ENCODE data around the gene TECTB.

The TECTB gene

DNA sequence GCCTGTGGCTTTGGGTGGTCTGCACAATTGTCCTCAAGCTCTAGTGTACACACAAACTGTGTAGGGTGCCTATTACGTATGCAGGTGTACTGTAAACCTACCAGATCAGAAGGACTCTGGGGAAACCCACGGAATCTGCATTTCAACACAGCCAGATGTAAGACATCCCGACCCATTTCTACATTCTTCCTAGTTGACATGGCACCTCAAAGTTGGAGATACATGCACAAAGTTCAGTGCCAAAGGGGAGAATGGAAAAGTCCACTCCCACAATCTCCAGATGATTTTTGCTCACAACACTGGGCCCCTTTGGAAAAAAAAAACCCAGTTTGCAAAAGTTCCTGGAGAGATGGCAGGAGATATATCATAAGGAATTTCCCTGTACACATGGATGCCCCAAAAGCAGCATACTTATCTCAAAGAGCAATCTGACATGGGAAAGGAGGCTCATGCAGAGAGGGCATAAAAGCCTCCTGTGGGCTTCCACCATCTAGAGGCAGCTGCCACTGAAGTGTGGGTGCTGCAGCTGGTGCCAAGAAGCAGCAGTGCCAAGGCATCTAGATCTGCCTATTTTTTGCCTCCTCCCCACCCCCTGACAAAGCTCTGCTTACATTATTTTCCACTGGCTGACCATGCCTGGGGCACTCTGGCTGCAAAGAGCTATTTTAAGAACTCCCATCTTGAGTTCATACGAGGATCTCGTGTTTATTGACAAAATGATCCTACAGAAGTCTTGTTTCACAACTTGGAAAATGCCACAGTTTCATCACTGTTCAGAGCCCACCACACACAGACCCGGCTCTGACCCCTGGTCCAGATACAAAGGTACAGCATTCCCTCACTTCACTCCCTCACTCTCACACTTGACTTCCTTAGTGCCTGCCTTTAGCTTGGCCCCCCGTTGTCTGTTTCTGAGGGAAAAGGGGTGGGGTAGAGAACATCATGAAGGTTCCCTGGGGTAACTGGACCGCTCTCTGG, 12.9 kb downstream of the TECTB start:
- Histone ChIP-seq H3K9me3 (ENCODE audit: low read length) (no peaks in the 10 kb centered on the region), H3K27me3 (ENCODE audit: control insufficient read depth in 1 of 2, insufficient read depth in 2 of 2, low read length in 2 of 2) (no peaks in the 10 kb centered on the region), H3K9ac (ENCODE audit: low read length) (no peak overlapping the region), H3K4me1 (ENCODE audit: insufficient read depth, low read length) (peaks cover 24% of the 10 kb centered on the region), H3K27ac (ENCODE audit: low read depth, low read length) (no peak overlapping the region), H3K36me3 (ENCODE audit: insufficient read depth, low read length) (no peaks in the 10 kb centered on the region), H3K4me3 (ENCODE audit: low read depth in 1 of 2, low read length in 2 of 2) (no peak overlapping the region)

DNA sequence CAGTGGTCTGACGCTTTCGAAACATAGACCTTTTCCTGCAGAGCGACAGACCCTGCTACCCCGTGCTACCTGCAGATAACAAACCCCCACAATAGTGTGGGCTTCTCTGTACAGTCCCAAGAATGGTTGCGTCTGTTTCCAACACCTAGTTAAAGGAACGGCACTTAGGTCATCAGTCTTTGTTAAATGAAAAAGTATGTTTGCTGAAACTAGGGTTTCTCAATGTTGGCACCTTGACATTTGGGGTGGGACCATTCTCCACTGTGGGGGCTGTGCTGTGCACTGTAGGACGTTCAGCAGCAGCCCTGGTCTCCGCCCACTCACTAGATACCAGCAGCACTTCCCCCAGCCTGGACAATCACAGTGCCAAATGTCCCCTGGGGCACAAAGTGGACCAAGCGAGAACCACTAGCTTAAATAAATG, 13.7 kb downstream of the TECTB start:
- H3K27me3 ChIP-seq (ENCODE audit: control insufficient read depth in 1 of 2, insufficient read depth in 2 of 2, low read length in 2 of 2), result no peaks in the 10 kb centered on the region
- H3K27ac ChIP-seq (ENCODE audit: low read depth, low read length), result no peak overlapping the region
- no peak overlapping the region for H3K4me3 ChIP-seq (ENCODE audit: low read depth in 1 of 2, low read length in 2 of 2)

GRCh38 chr10:112298581-112298980, 15.4 kb downstream of the TECTB start:
- no peak overlapping the region for H3K27ac ChIP-seq (ENCODE audit: low read depth, low read length)
- H3K4me1 ChIP-seq (ENCODE audit: insufficient read depth, low read length), result peaks cover 24% of the 10 kb centered on the region
- no peak overlapping the region for H3K9ac ChIP-seq (ENCODE audit: low read length)
- no peaks in the 10 kb centered on the region for H3K9me3 ChIP-seq (ENCODE audit: low read length)
- no peak overlapping the region for H3K4me3 ChIP-seq (ENCODE audit: low read depth in 1 of 2, low read length in 2 of 2)
- no peaks in the 10 kb centered on the region for H3K36me3 ChIP-seq (ENCODE audit: insufficient read depth, low read length)
- H3K27me3 ChIP-seq (ENCODE audit: control insufficient read depth in 1 of 2, insufficient read depth in 2 of 2, low read length in 2 of 2), result no peaks in the 10 kb centered on the region

More for the DNA sequence above, 13.7 kb downstream of the TECTB start:
- H3K9ac ChIP-seq (ENCODE audit: low read length), result no peak overlapping the region
- H3K9me3 ChIP-seq (ENCODE audit: low read length), result no peaks in the 10 kb centered on the region
- H3K36me3 ChIP-seq (ENCODE audit: insufficient read depth, low read length), result no peaks in the 10 kb centered on the region
- H3K4me1 ChIP-seq (ENCODE audit: insufficient read depth, low read length), result peaks cover 24% of the 10 kb centered on the region

DNA sequence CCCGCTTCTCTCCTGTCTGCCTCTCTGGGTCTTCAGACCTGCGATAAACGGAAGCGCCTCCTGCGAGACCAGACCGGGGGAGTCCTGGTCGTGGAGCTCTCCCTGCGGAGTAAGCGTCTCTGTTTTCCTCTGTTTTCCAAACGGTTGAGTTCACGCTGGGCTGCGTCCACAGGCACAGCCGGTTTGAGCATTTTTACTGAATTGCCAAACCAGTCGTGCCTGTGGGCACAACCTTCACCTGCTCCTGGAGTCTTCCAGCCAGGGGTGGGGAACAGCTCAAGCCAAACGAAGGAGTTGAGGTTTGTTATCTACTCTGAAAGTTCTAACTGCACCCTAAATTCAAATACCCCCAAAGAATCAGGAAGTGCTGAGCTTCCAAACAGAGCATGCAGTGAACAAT, 16.3 kb downstream of the TECTB start:
- H3K4me1 ChIP-seq (ENCODE audit: insufficient read depth, low read length), result peaks cover 23% of the 10 kb centered on the region
- H3K27me3 ChIP-seq (ENCODE audit: control insufficient read depth in 1 of 2, insufficient read depth in 2 of 2, low read length in 2 of 2), result no peaks in the 10 kb centered on the region
- no peak overlapping the region for H3K9ac ChIP-seq (ENCODE audit: low read length)
- H3K9me3 ChIP-seq (ENCODE audit: low read length), result no peaks in the 10 kb centered on the region
- no peak overlapping the region for H3K27ac ChIP-seq (ENCODE audit: low read depth, low read length)
- no peak overlapping the region for H3K4me3 ChIP-seq (ENCODE audit: low read depth in 1 of 2, low read length in 2 of 2)
- H3K36me3 ChIP-seq (ENCODE audit: insufficient read depth, low read length), result no peaks in the 10 kb centered on the region

GRCh38 chr10:112302335-112302734, 19.1 kb downstream of the TECTB start:
- no peaks in the 10 kb centered on the region for H3K27me3 ChIP-seq (ENCODE audit: control insufficient read depth in 1 of 2, insufficient read depth in 2 of 2, low read length in 2 of 2)
- H3K9me3 ChIP-seq (ENCODE audit: low read length), result no peaks in the 10 kb centered on the region
- no peak overlapping the region for H3K4me3 ChIP-seq (ENCODE audit: low read depth in 1 of 2, low read length in 2 of 2)
- H3K27ac ChIP-seq (ENCODE audit: low read depth, low read length), result no peak overlapping the region
- no peaks in the 10 kb centered on the region for H3K4me1 ChIP-seq (ENCODE audit: insufficient read depth, low read length)
- no peaks in the 10 kb centered on the region for H3K36me3 ChIP-seq (ENCODE audit: insufficient read depth, low read length)
- H3K9ac ChIP-seq (ENCODE audit: low read length), result no peak overlapping the region

DNA sequence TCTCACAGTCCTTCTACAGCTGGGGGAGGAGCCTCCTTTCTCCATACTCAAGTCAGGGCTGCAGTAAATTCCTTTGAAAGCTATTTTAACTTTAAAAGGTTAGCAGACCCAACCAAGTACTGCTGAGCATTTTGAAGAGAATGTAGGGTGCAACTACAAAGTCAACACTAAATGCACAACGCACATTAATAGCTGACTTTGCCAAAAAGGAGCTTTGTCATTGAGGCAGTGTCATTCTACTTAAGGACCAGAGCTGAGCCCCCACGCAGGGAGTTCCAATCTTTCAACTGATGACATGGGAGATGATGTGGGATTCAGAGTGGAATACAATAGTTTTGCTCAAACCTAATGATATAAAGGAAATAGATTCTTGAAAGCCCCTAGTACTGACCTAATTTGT, 20.3 kb downstream of the TECTB start:
- H3K4me1 ChIP-seq (ENCODE audit: insufficient read depth, low read length), result no peaks in the 10 kb centered on the region
- no peak overlapping the region for H3K4me3 ChIP-seq (ENCODE audit: low read depth in 1 of 2, low read length in 2 of 2)
- no peak overlapping the region for H3K27ac ChIP-seq (ENCODE audit: low read depth, low read length)
- no peaks in the 10 kb centered on the region for H3K36me3 ChIP-seq (ENCODE audit: insufficient read depth, low read length)
- H3K9me3 ChIP-seq (ENCODE audit: low read length), result no peaks in the 10 kb centered on the region
- no peaks in the 10 kb centered on the region for H3K27me3 ChIP-seq (ENCODE audit: control insufficient read depth in 1 of 2, insufficient read depth in 2 of 2, low read length in 2 of 2)
- H3K9ac ChIP-seq (ENCODE audit: low read length), result no peak overlapping the region

DNA sequence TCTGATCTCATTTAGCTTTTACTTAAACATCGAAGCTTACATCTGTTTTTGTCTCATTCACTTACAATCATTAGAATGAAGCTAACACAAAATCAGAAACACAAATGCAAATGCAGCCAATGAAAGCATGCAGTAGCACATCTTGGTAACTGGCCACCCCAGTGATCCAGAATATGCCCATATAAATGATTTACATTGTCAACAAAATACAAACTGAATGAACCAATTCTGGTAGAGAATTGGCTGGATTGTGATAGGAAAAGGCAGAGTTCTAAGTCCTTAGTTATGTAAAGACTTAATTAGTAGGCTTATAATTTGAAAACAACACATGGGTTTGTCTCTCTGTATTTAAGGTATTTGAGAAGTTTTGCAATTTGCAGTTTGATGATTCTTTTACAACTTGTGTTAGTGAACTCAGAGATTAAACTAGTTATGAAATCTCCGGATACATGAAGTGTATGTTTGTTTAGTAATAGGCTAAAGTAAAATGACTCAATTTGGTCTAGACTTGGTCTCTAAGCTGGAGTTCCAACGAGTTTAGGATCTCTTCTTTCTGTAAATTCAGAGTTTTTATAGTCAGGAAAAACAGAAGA, 21.2 kb downstream of the TECTB start:
- Histone ChIP-seq H3K4me1 (ENCODE audit: insufficient read depth, low read length) (no peaks in the 10 kb centered on the region), H3K27me3 (ENCODE audit: control insufficient read depth in 1 of 2, insufficient read depth in 2 of 2, low read length in 2 of 2) (no peaks in the 10 kb centered on the region), H3K36me3 (ENCODE audit: insufficient read depth, low read length) (no peaks in the 10 kb centered on the region), H3K9ac (ENCODE audit: low read length) (no peak overlapping the region), H3K4me3 (ENCODE audit: low read depth in 1 of 2, low read length in 2 of 2) (no peak overlapping the region), H3K9me3 (ENCODE audit: low read length) (no peaks in the 10 kb centered on the region), H3K27ac (ENCODE audit: low read depth, low read length) (no peak overlapping the region)

GRCh38 chr10:112307358-112308124, 24.3 kb downstream of the TECTB start:
- Histone ChIP-seq H3K27ac (ENCODE audit: low read depth, low read length) (no peak overlapping the region), H3K36me3 (ENCODE audit: insufficient read depth, low read length) (no peaks in the 10 kb centered on the region), H3K27me3 (ENCODE audit: control insufficient read depth in 1 of 2, insufficient read depth in 2 of 2, low read length in 2 of 2) (no peaks in the 10 kb centered on the region), H3K9ac (ENCODE audit: low read length) (no peak overlapping the region), H3K4me3 (ENCODE audit: low read depth in 1 of 2, low read length in 2 of 2) (no peak overlapping the region), H3K4me1 (ENCODE audit: insufficient read depth, low read length) (no peaks in the 10 kb centered on the region), H3K9me3 (ENCODE audit: low read length) (no peaks in the 10 kb centered on the region)

DNA sequence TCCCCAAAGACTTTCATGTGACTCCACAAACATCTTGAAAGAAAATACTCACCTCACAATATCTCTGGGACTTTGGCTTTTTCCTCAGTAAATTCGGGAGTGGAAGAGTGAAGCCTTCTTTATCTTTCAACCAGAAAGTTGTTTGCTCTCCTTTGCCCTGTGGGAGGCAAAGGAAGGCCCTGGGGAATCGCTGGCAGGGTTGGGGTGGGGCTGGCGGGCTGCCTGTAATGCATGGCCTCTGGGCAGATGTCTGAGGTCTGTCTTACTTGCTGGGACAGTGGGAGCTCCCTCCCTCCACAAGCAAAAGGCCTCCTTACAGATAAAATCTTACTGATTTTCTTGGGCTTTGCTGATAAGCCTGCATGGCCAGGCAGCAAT, 24.9 kb downstream of the TECTB start:
- Histone ChIP-seq H3K9me3 (ENCODE audit: low read length) (no peaks in the 10 kb centered on the region), H3K27me3 (ENCODE audit: control insufficient read depth in 1 of 2, insufficient read depth in 2 of 2, low read length in 2 of 2) (no peaks in the 10 kb centered on the region), H3K36me3 (ENCODE audit: insufficient read depth, low read length) (no peaks in the 10 kb centered on the region), H3K4me3 (ENCODE audit: low read depth in 1 of 2, low read length in 2 of 2) (no peak overlapping the region), H3K27ac (ENCODE audit: low read depth, low read length) (no peak overlapping the region), H3K9ac (ENCODE audit: low read length) (no peak overlapping the region), H3K4me1 (ENCODE audit: insufficient read depth, low read length) (no peaks in the 10 kb centered on the region)

- H3K9ac ChIP-seq (ENCODE audit: low read length), result no peak overlapping the region
- no peaks in the 10 kb centered on the region for H3K27me3 ChIP-seq (ENCODE audit: control insufficient read depth in 1 of 2, insufficient read depth in 2 of 2, low read length in 2 of 2)
- no peaks in the 10 kb centered on the region for H3K4me1 ChIP-seq (ENCODE audit: insufficient read depth, low read length)
- H3K36me3 ChIP-seq (ENCODE audit: insufficient read depth, low read length), result no peaks in the 10 kb centered on the region
- no peak overlapping the region for H3K4me3 ChIP-seq (ENCODE audit: low read depth in 1 of 2, low read length in 2 of 2)
- H3K27ac ChIP-seq (ENCODE audit: low read depth, low read length), result no peak overlapping the region
- H3K9me3 ChIP-seq (ENCODE audit: low read length), result no peaks in the 10 kb centered on the region
Measured at GRCh38 chr10:112311481-112311880, 28.3 kb downstream of the TECTB start.

- Histone ChIP-seq H3K27me3 (ENCODE audit: control insufficient read depth in 1 of 2, insufficient read depth in 2 of 2, low read length in 2 of 2) (no peaks in the 10 kb centered on the region), H3K36me3 (ENCODE audit: insufficient read depth, low read length) (no peaks in the 10 kb centered on the region), H3K4me3 (ENCODE audit: low read depth in 1 of 2, low read length in 2 of 2) (no peak overlapping the region), H3K9ac (ENCODE audit: low read length) (no peak overlapping the region), H3K4me1 (ENCODE audit: insufficient read depth, low read length) (no peaks in the 10 kb centered on the region), H3K9me3 (ENCODE audit: low read length) (no peaks in the 10 kb centered on the region), H3K27ac (ENCODE audit: low read depth, low read length) (no peak overlapping the region)
Measured at GRCh38 chr10:112313234-112313633, 30.0 kb downstream of the TECTB start.

Measured in muscle layer of colon (tissue), 2 donors.